Activated CD8-positive, alpha-beta T cell treated with anti-CD3 and anti-CD28 coated beads, Interleukin-2, amount 10 ng/mL, durations not matched to agents 7 days and 5 days (primary cell): ENCODE measurements around the gene DGKI. TPM values are rescaled to one million over a fixed set of nuclear protein-coding genes. Genes with fewer than 3 reads are reported as not detected.

Experiments
- ATAC-seq: fragments of 150-1000 bp; cut with Tn5 transposase; one replicate; pipeline ENCODE4 v1.10.0; 2021; ENCODE audit warnings: moderate library complexity
- CTCF ChIA-PET: fragments of 350-600 bp; sonication (Branson Sonifier 250); formaldehyde crosslinking; loops from one replicate; lab custom pipeline; 2021; ENCODE audit warnings: antibody characterized with exemption; lab: Charles Lee
- POLR2A ChIA-PET: fragments of 350-600 bp; sonication (Branson Sonifier 250); formaldehyde crosslinking; loops from one replicate; lab custom pipeline; 2021; ENCODE audit warnings: antibody characterized with exemption; lab: Charles Lee
- DNase-seq: peaks from one replicate; pipeline ENCODE4 v3.0.0-alpha.2; 2020
- H3K27ac Mint-ChIP-seq: one replicate; pipeline ENCODE4 v1.8.0; 2021; ENCODE audit warnings: mild to moderate bottlenecking, mixed read lengths
- H3K27me3 Mint-ChIP-seq: one replicate; pipeline ENCODE4 v1.8.0; 2021; ENCODE audit warnings: low read depth, mixed read lengths
- H3K36me3 Mint-ChIP-seq: one replicate; pipeline ENCODE4 v1.8.0; 2021; ENCODE audit warnings: low read depth, mixed read lengths
- H3K4me1 Mint-ChIP-seq: one replicate; pipeline ENCODE4 v1.8.0; 2021; ENCODE audit warnings: low read depth, mixed read lengths
- H3K4me3 Mint-ChIP-seq: one replicate; pipeline ENCODE4 v1.8.0; 2021; ENCODE audit warnings: mild to moderate bottlenecking, mixed read lengths
- H3K9me3 Mint-ChIP-seq: one replicate; pipeline ENCODE4 v1.8.0; 2022; ENCODE audit warnings: mixed read lengths; ENCODE audit not compliant: insufficient read depth
- total RNA-seq, 2 experiments: library from RNA; stranded (reverse); gene quantifications; one replicate each; pipeline ENCODE4 v1.2.3, GENCODE V29; 2021

The DGKI gene
- total RNA-seq, 2 experiments from 2014 or later = not detected

- no peaks in the 10 kb centered on the region for H3K9me3 Mint-ChIP-seq
- ATAC-seq (no peak), DNase-seq (no peak)
- no peak overlapping the region for H3K27ac Mint-ChIP-seq
- no peaks in the 10 kb centered on the region for H3K4me1 Mint-ChIP-seq
- no peaks in the 10 kb centered on the region for H3K36me3 Mint-ChIP-seq
- no peak overlapping the region for H3K4me3 Mint-ChIP-seq
- ChIA-PET CTCF (no interaction called here), POLR2A (no interaction called here)
- no peaks in the 10 kb centered on the region for H3K27me3 Mint-ChIP-seq
These were observed 406.6 kb downstream of the DGKI start for GRCh38 chr7:137439829-137440825.

DNA sequence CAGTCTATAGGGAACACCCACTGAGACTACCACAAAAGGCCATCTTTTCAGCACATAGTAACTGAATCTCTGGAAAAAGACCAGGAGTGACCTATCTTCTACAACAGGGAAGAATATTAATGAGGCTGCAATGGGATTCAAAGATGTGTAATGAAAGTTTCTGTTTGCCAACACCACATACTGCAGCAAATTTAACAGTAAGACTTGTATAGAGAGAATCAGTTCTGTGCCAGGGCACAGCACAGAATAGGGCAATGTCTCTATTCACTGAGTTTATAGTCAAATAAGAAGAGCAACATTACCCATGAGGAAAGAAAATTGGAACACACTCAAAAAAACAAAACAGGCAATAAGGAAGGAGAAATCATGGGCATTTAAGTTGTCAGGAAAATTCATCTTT, 411.8 kb downstream of the DGKI start:
- H3K9me3 Mint-ChIP-seq = no peaks in the 10 kb centered on the region
- H3K27me3 Mint-ChIP-seq = no peaks in the 10 kb centered on the region
- CTCF ChIA-PET = no interaction called here
- no peak overlapping the region for H3K27ac Mint-ChIP-seq
- H3K4me1 Mint-ChIP-seq = no peaks in the 10 kb centered on the region
- POLR2A ChIA-PET = no interaction called here
- no peaks in the 10 kb centered on the region for H3K36me3 Mint-ChIP-seq
- H3K4me3 Mint-ChIP-seq = no peak overlapping the region
- DNase-seq (no peak), ATAC-seq (no peak)

DNA sequence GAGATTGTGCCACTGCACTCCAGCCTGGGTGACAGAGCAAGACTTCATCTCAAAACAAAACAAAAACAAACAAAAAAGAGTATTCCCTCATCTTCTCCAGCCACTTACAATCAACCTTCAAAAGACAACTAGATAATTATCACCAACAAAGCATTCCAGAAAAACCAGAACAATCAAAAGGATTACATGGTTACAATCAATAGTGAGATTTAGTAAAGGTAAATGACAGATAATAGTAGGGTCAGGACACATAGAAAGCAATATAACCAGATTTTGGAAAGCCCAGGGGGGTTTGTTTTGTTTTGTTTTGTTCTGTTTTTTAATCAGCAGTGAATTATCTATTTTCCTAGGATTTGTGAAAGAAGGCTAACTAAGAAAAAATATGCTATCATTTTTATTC, 412.2 kb downstream of the DGKI start:
- CTCF ChIA-PET = no interaction called here
- POLR2A ChIA-PET = no interaction called here

GRCh38 chr7:137423321-137423720, 423.5 kb downstream of the DGKI start:
- no peak for DNase-seq
- Mint-ChIP-seq H3K27ac (no peak overlapping the region), H3K4me3 (no peak overlapping the region), H3K27me3 (no peaks in the 10 kb centered on the region), H3K9me3 (no peaks in the 10 kb centered on the region), H3K36me3 (no peaks in the 10 kb centered on the region), H3K4me1 (no peaks in the 10 kb centered on the region)
- ChIA-PET CTCF (no interaction called here), POLR2A (no interaction called here)
- no peak for ATAC-seq

More for the DNA sequence above, 412.2 kb downstream of the DGKI start:
- no peak overlapping the region for H3K4me3 Mint-ChIP-seq
- ATAC-seq (no peak), DNase-seq (no peak)
- no peak overlapping the region for H3K27ac Mint-ChIP-seq
- no peaks in the 10 kb centered on the region for H3K27me3 Mint-ChIP-seq
- H3K9me3 Mint-ChIP-seq = no peaks in the 10 kb centered on the region
- H3K36me3 Mint-ChIP-seq = no peaks in the 10 kb centered on the region
- H3K4me1 Mint-ChIP-seq = no peaks in the 10 kb centered on the region

- Mint-ChIP-seq H3K27me3 (no peaks in the 10 kb centered on the region), H3K36me3 (no peaks in the 10 kb centered on the region), H3K27ac (no peak overlapping the region), H3K9me3 (no peaks in the 10 kb centered on the region), H3K4me3 (no peak overlapping the region), H3K4me1 (no peaks in the 10 kb centered on the region)
- DNase-seq (no peak), ATAC-seq (no peak)
- ChIA-PET CTCF (no interaction called here), POLR2A (no interaction called here)
These were observed 425.4 kb downstream of the DGKI start for GRCh38 chr7:137421366-137421765.

DNA sequence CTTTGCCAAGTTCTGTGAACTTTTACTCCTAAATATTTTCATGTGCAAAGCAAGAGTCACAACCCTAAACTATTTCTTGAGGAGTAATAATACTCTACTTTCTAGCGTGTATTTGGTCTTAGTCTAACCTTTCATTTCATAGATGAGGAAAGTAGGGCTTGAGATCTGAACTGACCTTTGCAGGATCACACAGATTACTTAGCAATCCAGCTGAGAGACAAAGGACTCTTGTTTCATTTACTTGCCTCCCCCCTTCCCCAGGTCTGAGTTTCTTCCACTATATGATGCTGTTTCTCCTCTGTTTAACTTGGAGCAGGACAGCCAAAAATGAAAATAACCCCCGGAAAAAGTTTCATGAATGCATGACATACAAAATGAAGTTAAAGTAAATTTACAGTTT, 427.9 kb downstream of the DGKI start:
- Mint-ChIP-seq H3K4me1 (no peaks in the 10 kb centered on the region), H3K36me3 (no peaks in the 10 kb centered on the region), H3K4me3 (no peak overlapping the region), H3K27ac (no peak overlapping the region), H3K27me3 (no peaks in the 10 kb centered on the region), H3K9me3 (no peaks in the 10 kb centered on the region)
- ChIA-PET POLR2A (no interaction called here), CTCF (no interaction called here)
- ATAC-seq (no peak), DNase-seq (no peak)

GRCh38 chr7:137417464-137417863, 429.3 kb downstream of the DGKI start:
- ATAC-seq (no peak), DNase-seq (no peak)
- H3K36me3 Mint-ChIP-seq = no peaks in the 10 kb centered on the region
- H3K4me3 Mint-ChIP-seq = no peak overlapping the region
- ChIA-PET POLR2A (no interaction called here), CTCF (no interaction called here)
- no peaks in the 10 kb centered on the region for H3K9me3 Mint-ChIP-seq
- no peaks in the 10 kb centered on the region for H3K27me3 Mint-ChIP-seq
- no peaks in the 10 kb centered on the region for H3K4me1 Mint-ChIP-seq
- no peak overlapping the region for H3K27ac Mint-ChIP-seq

DNA sequence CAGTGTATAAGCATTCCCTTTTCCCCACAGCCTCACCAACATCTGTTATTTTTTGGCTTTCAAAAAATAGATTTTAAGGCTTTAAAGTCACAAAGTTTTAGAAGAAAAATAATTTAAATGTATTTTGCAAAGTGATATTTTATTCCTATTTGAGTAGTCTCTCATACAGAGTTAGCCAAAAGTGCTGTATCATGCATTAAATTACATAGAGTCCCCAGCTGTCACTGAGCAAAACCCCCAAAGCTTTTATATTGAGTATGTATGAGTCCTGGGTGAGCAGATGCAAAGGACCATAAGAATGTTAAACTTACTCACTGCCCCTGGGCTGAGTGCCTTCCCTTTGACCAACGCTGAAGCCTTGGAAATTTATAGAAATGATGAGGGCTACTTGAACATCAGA, 432.9 kb downstream of the DGKI start:
- Mint-ChIP-seq H3K4me1 (no peaks in the 10 kb centered on the region), H3K27ac (no peak overlapping the region), H3K4me3 (no peak overlapping the region), H3K27me3 (no peaks in the 10 kb centered on the region), H3K36me3 (no peaks in the 10 kb centered on the region), H3K9me3 (no peaks in the 10 kb centered on the region)
- CTCF ChIA-PET = no interaction called here
- POLR2A ChIA-PET = no interaction called here
- ATAC-seq (no peak), DNase-seq (no peak)

DNA sequence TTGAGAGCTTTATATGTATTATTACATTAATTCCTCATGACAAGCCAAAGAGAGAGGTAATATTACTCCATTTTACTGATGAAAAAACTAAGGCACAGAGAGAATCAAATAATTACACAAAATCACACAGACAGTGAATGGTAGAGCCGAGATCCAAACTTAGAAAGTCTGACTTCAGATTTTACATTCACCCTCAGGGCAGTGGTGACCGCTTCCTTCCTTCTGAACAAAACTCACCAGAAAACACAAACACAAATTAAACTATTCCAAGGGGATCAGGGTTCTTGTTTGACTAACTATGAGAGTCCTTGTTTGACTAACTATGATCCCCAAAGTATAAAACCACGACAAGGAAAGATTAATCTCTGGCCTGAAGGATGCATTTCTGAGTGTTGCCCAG, 435.3 kb downstream of the DGKI start:
- CTCF ChIA-PET = no interaction called here
- H3K4me3 Mint-ChIP-seq = no peak overlapping the region
- no peak for ATAC-seq

GRCh38 chr7:137408126-137408525, 438.6 kb downstream of the DGKI start:
- Mint-ChIP-seq H3K27me3 (no peaks in the 10 kb centered on the region), H3K36me3 (no peaks in the 10 kb centered on the region), H3K9me3 (no peaks in the 10 kb centered on the region), H3K27ac (no peak overlapping the region), H3K4me1 (no peaks in the 10 kb centered on the region), H3K4me3 (no peak overlapping the region)
- POLR2A ChIA-PET = no interaction called here
- CTCF ChIA-PET = no interaction called here
- ATAC-seq (no peak), DNase-seq (no peak)

More for the DNA sequence above, 435.3 kb downstream of the DGKI start:
- POLR2A ChIA-PET = no interaction called here
- Mint-ChIP-seq H3K36me3 (no peaks in the 10 kb centered on the region), H3K27me3 (no peaks in the 10 kb centered on the region), H3K9me3 (no peaks in the 10 kb centered on the region), H3K4me1 (no peaks in the 10 kb centered on the region), H3K27ac (no peak overlapping the region)
- DNase-seq = no peak

DNA sequence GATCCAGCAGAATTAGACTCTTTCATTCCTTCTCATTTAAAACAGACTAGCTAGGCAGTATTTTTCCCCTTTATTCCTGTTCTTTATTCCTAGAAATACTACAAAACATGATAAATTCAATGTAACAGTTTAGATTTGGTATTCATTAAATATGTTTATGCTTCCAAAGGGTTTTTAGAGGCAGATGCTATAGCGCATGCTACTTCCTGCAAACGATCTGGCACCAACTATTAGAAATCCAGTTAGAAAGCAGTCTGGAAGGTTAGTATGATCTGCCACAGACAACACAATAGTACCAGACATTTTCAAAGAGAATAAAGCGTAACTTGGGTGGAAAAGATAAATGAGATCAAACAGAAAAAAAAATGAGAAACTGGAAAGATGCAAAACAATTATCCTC, 439.7 kb downstream of the DGKI start:
- ChIA-PET POLR2A (no interaction called here), CTCF (no interaction called here)
- no peaks in the 10 kb centered on the region for H3K36me3 Mint-ChIP-seq

DNA sequence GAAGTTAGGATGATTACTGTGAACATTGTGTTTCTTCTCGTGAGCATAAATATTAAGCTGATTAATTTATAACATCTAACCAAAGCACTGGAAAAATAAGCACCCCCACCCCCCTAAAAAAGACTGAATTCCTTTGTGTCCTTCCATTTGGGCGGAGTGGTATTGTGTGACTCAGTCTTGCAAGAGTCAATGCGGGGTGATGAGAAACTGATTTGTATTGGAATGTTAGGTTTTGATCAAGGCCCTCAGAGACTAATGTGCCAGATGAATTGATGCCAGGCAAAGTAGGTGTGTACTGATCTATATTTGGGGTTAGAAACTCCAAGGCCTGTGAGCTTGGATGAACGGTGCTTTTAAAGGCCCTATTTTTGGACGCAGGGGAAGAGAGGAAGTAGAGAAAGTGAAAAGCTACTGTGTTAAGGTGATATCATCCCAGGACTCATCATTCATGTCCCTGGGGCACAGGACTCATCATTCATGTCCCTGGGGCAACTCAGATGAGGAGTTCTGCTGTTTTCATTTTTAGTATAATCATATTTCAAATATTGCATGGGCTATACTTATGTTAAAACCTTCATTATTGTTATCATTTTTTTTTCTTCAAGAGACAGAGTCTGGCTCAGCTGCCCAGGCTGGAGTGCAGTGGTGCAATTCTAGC, 442.0 kb downstream of the DGKI start:
- no peak for DNase-seq
- ATAC-seq = no peak
- no peaks in the 10 kb centered on the region for H3K9me3 Mint-ChIP-seq
- no peaks in the 10 kb centered on the region for H3K4me1 Mint-ChIP-seq
- H3K27ac Mint-ChIP-seq = no peak overlapping the region
- H3K36me3 Mint-ChIP-seq = no peaks in the 10 kb centered on the region
- POLR2A ChIA-PET = no interaction called here
- CTCF ChIA-PET = no interaction called here
- H3K4me3 Mint-ChIP-seq = no peak overlapping the region
- H3K27me3 Mint-ChIP-seq = no peaks in the 10 kb centered on the region

More for the DNA sequence above, 439.7 kb downstream of the DGKI start:
- DNase-seq (no peak), ATAC-seq (no peak)
- no peaks in the 10 kb centered on the region for H3K4me1 Mint-ChIP-seq
- no peak overlapping the region for H3K27ac Mint-ChIP-seq
- no peaks in the 10 kb centered on the region for H3K27me3 Mint-ChIP-seq
- H3K9me3 Mint-ChIP-seq = no peaks in the 10 kb centered on the region
- H3K4me3 Mint-ChIP-seq = no peak overlapping the region
